ENCODE results near the gene RNLS.

DNA sequence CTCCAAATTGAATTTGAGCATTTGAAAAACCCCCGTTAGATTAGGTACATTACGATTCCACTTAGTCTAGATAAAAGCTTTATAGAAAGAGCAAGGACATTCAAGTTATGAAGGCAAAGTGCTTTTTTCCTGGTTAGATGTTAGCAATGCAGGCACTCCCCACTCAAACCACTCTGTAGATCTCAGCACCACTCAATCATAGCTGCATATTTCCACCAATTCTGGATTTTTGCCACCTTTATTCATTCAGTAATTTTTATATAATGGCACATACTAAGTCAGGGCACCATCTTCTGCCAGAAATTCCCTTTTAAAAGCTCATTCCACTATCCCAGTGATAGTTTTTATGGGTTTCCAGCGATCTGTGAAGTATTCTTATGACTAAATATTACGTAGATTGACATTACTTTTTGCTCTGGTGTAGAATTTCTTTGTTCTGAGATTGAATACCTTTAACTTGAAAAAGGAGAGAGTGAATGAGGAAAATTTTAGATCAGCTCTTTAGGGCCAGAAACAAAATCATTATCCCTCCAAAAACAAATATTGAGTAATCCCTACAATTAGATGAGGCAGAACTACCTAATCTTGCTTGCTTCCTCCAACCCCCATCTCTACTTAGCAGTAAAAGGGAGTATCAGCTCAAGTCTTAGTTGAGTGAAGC, 51.6 kb downstream of the RNLS start:
- TF ChIP-seq, protein P1, sequence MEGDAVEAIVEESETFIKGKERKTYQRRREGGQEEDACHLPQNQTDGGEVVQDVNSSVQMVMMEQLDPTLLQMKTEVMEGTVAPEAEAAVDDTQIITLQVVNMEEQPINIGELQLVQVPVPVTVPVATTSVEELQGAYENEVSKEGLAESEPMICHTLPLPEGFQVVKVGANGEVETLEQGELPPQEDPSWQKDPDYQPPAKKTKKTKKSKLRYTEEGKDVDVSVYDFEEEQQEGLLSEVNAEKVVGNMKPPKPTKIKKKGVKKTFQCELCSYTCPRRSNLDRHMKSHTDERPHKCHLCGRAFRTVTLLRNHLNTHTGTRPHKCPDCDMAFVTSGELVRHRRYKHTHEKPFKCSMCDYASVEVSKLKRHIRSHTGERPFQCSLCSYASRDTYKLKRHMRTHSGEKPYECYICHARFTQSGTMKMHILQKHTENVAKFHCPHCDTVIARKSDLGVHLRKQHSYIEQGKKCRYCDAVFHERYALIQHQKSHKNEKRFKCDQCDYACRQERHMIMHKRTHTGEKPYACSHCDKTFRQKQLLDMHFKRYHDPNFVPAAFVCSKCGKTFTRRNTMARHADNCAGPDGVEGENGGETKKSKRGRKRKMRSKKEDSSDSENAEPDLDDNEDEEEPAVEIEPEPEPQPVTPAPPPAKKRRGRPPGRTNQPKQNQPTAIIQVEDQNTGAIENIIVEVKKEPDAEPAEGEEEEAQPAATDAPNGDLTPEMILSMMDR (conservative IDR thresholded peaks at IDR 0.05; ENCODE audit: low read length) = no peak
- no peak for TF ChIP-seq EZH2phosphoT487 (IDR thresholded peaks at IDR 0.05; ENCODE audit: borderline replicate concordance, low read depth, low read length)

Data from OCI-LY7 (cell line).